PC-3 (cell line): ENCODE data around the gene RAB31. TPM values are rescaled to one million over a fixed set of nuclear protein-coding genes. Genes with fewer than 3 reads are reported as not detected.

ENCODE experiments used
- ATAC-seq: fragments of 200-7000 bp; cut with Tn5 transposase; 2 replicates; pipeline ENCODE4 v1.9.1; 2020; ENCODE audit warnings: mild to moderate bottlenecking, moderate library complexity
- BruUV-seq: library from RNA; stranded (reverse); fragments of 400-500 nt; replicated peaks from 2 replicates; lab custom pipeline; 2021; lab: Mats Ljungman, UMichigan
- CTCF ChIA-PET: fragments of 300-600 bp; sonication (Branson Sonifier 250); formaldehyde crosslinking; loops from one replicate; lab custom pipeline; 2022; ENCODE audit warnings: antibody characterized with exemption; lab: Charles Lee
- POLR2A ChIA-PET: fragments of 300-600 bp; sonication (Branson Sonifier 250); formaldehyde crosslinking; loops from one replicate; lab custom pipeline; 2022; ENCODE audit warnings: antibody characterized with exemption; ENCODE audit not compliant: unreplicated experiment; lab: Charles Lee
- DNase-seq: peaks from one replicate; pipeline ENCODE4 v3.0.0-alpha.2; 2015
- H2AFZ ChIP-seq: fragments of 300-600 bp; sonication (generic); 2 replicates; pipeline ENCODE4 v1.6.0; 2016; ENCODE audit warnings: antibody characterized with exemption, low read length
- H3F3A ChIP-seq: fragments of 300-600 bp; sonication (generic); one replicate; pipeline ENCODE4 v1.6.0; 2017; ENCODE audit warnings: antibody characterized with exemption, low read length, control low read depth, mild to moderate bottlenecking; ENCODE audit not compliant: unreplicated experiment
- H3K27ac ChIP-seq: fragments of 300-600 bp; sonication (generic); 2 replicates; pipeline ENCODE4 v1.5.1; 2016; ENCODE audit warnings: mild to moderate bottlenecking, low read length
- H3K27me3 ChIP-seq: fragments of 300-600 bp; sonication (generic); 2 replicates; pipeline ENCODE4 v1.6.1; 2016; ENCODE audit warnings: low read length, mixed read lengths
- H3K36me3 ChIP-seq: fragments of 300-600 bp; sonication (generic); 2 replicates; pipeline ENCODE4 v1.6.1; 2016; ENCODE audit warnings: low read depth, mixed run types, low read length, mixed read lengths
- H3K4me1 ChIP-seq: fragments of 300-600 bp; sonication (generic); 2 replicates; pipeline ENCODE4 v1.5.1; 2016; ENCODE audit warnings: low read length; ENCODE audit not compliant: insufficient read depth
- H3K4me2 ChIP-seq: fragments of 300-600 bp; sonication (generic); 2 replicates; pipeline ENCODE4 v1.6.0; 2016; ENCODE audit warnings: low read length
- H3K4me3 ChIP-seq: fragments of 300-600 bp; sonication (generic); 2 replicates; pipeline ENCODE4 v1.5.1; 2016; ENCODE audit warnings: mild to moderate bottlenecking, low read length, mixed read lengths
- H3K79me2 ChIP-seq: fragments of 300-600 bp; sonication (generic); 2 replicates; pipeline ENCODE4 v1.6.1; 2017; ENCODE audit warnings: low read length, mixed read lengths
- H3K9ac ChIP-seq: fragments of 300-600 bp; sonication (generic); 2 replicates; pipeline ENCODE4 v1.6.0; 2016; ENCODE audit warnings: mild to moderate bottlenecking, low read length
- H3K9me2 ChIP-seq: fragments of 300-600 bp; sonication (generic); replicated peaks from 2 replicates; pipeline ENCODE4 v1.6.1; 2016; ENCODE audit warnings: mixed run types, low read length, mixed read lengths
- H3K9me3 ChIP-seq: fragments of 300-600 bp; sonication (generic); 2 replicates; pipeline ENCODE4 v1.6.1; 2016; ENCODE audit warnings: low read length, mixed read lengths
- H4K20me1 ChIP-seq: fragments of 300-600 bp; sonication (generic); 2 replicates; pipeline ENCODE4 v1.6.1; 2016; ENCODE audit warnings: low read length, mixed read lengths
- EZH2 ChIP-seq: fragments of 300-600 bp; sonication (generic); IDR thresholded peaks from one replicate; pipeline ENCODE4 v1.6.1; 2017; ENCODE audit warnings: antibody characterized with exemption, mild to moderate bottlenecking, low read length; ENCODE audit not compliant: unreplicated experiment
- EZH2phosphoT487 ChIP-seq: fragments of 300-600 bp; sonication (generic); IDR thresholded peaks from 2 replicates; pipeline ENCODE4 v1.6.1; 2018; ENCODE audit warnings: mild to moderate bottlenecking, antibody characterized with exemption, low read length, borderline replicate concordance
- intact Hi-C: fragments of 100-400 bp; cut with micrococcal nuclease; formaldehyde crosslinking; loops from 2 replicates; pipeline ENCODE4 v1.9.0; 2023
- total RNA-seq: library from RNA; depleted of rRNA; stranded (reverse); fragments of >200 nt; gene quantifications from 2 replicates; pipeline ENCODE4 v1.2.3, GENCODE V29; 2014
- TF ChIP-seq, protein P1 (sequence below): fragments of 300-600 bp; sonication (generic); conservative IDR thresholded peaks from 2 replicates; pipeline ENCODE4 v1.5.1; 2017; ENCODE audit warnings: antibody characterized with exemption, low read depth, mild to moderate bottlenecking, low read length

RAB31 gene
- total RNA-seq, 1 experiment from 2014 or later: 3.8 TPM

DNA sequence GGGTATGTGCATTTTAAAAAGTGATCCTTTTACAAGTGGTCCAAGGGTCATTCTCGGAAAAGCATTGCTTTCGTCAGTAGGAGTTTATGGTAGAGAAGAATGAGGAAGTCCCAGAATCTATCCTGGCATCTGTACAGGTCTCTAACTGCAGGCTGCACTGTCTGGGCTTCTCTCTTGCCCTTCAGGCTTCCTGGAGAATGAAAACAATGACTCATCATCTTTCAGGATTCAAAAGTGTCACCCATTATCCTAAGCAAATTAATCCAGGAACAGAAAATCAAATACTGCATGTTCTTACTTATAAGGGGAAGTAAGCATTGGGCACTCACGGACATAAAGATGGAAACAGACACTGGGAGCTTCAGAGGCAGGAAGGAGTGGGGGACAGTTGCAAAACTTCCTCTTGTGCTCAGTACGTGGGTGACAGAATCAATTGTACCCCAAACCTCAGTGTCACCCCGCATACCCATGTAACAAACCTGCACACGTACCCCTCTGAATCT is 117.5 kb downstream of the RAB31 start:
- TF ChIP-seq EZH2phosphoT487: no peak
- TF ChIP-seq EZH2: no peak
- TF ChIP-seq, protein P1, sequence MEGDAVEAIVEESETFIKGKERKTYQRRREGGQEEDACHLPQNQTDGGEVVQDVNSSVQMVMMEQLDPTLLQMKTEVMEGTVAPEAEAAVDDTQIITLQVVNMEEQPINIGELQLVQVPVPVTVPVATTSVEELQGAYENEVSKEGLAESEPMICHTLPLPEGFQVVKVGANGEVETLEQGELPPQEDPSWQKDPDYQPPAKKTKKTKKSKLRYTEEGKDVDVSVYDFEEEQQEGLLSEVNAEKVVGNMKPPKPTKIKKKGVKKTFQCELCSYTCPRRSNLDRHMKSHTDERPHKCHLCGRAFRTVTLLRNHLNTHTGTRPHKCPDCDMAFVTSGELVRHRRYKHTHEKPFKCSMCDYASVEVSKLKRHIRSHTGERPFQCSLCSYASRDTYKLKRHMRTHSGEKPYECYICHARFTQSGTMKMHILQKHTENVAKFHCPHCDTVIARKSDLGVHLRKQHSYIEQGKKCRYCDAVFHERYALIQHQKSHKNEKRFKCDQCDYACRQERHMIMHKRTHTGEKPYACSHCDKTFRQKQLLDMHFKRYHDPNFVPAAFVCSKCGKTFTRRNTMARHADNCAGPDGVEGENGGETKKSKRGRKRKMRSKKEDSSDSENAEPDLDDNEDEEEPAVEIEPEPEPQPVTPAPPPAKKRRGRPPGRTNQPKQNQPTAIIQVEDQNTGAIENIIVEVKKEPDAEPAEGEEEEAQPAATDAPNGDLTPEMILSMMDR: no peak
- peak; percentile 95 for DNase-seq
- no TSS peak for BruUV-seq
- Histone ChIP-seq H3F3A (peaks cover 3% of the 10 kb centered on the region), H4K20me1 (no peaks in the 10 kb centered on the region), H2AFZ (no peak overlapping the region), H3K27me3 (no peaks in the 10 kb centered on the region), H3K9me3 (no peaks in the 10 kb centered on the region), H3K4me2 (peak overlapping the region; percentile 72), H3K36me3 (no peaks in the 10 kb centered on the region), H3K4me1 (peaks cover 49% of the 10 kb centered on the region), H3K9me2 (no peaks in the 10 kb centered on the region), H3K4me3 (peak overlapping the region; percentile 16; the same call in 1 of the 2 replicates), H3K9ac (peak overlapping the region; percentile 42; the same call in 1 of the 2 replicates), H3K27ac (peak overlapping the region; percentile 70), H3K79me2 (no peaks in the 10 kb centered on the region)
- ChIA-PET CTCF (no interaction called here), POLR2A (no interaction called here)
- ATAC-seq: peak; percentile 81
- intact Hi-C loops: loop anchor here (1.0 to 2.0 kb wide), 3 partner anchors 11 to 89 kb away; no protein-coding TSS in a partner anchor

- intact Hi-C loops: no loop called here
- Histone ChIP-seq H3K4me3 (no peak overlapping the region), H2AFZ (no peak overlapping the region), H3K27me3 (no peaks in the 10 kb centered on the region), H3K79me2 (no peaks in the 10 kb centered on the region), H4K20me1 (no peaks in the 10 kb centered on the region), H3K9me2 (no peaks in the 10 kb centered on the region), H3K4me2 (no peak overlapping the region), H3K36me3 (no peaks in the 10 kb centered on the region), H3K9me3 (no peaks in the 10 kb centered on the region), H3F3A (peaks cover 3% of the 10 kb centered on the region), H3K9ac (no peak overlapping the region), H3K4me1 (peaks cover 49% of the 10 kb centered on the region), H3K27ac (no peak overlapping the region)
- no TSS peak for BruUV-seq
- no peak for DNase-seq
- ChIA-PET POLR2A (no interaction called here), CTCF (no interaction called here)
- no peak for ATAC-seq
- TF ChIP-seq EZH2phosphoT487 (no peak), EZH2 (no peak)
- TF ChIP-seq, protein P1: no peak
Observed at GRCh38 chr18:9826685-9827084, 118.6 kb downstream of the RAB31 start.

GRCh38 chr18:9827211-9827792 is 119.2 kb downstream of the RAB31 start:
- Histone ChIP-seq H3K27ac (peak overlapping the region; percentile 86), H3K4me1 (peaks cover 49% of the 10 kb centered on the region), H3K9me2 (no peaks in the 10 kb centered on the region), H3K9me3 (no peaks in the 10 kb centered on the region), H3F3A (peaks cover 3% of the 10 kb centered on the region), H3K79me2 (no peaks in the 10 kb centered on the region), H3K9ac (peak overlapping the region; percentile 51; the same call in 1 of the 2 replicates), H4K20me1 (no peaks in the 10 kb centered on the region), H3K4me3 (no peak overlapping the region), H3K36me3 (no peaks in the 10 kb centered on the region), H3K4me2 (peak overlapping the region; percentile 77), H2AFZ (0 out of 2 replicates have a peak overlapping the region, but pooled peaks have one; percentile 32), H3K27me3 (no peaks in the 10 kb centered on the region)
- ATAC-seq (no peak), DNase-seq (no peak)
- no peak for TF ChIP-seq EZH2
- TF ChIP-seq, protein P1: no peak
- ChIA-PET CTCF (no interaction called here), POLR2A (no interaction called here)
- intact Hi-C loops: no loop called here
- BruUV-seq: no TSS peak
